Measurements from ENCODE around the gene HLA-DOB.

HLA-DOB gene

DNA sequence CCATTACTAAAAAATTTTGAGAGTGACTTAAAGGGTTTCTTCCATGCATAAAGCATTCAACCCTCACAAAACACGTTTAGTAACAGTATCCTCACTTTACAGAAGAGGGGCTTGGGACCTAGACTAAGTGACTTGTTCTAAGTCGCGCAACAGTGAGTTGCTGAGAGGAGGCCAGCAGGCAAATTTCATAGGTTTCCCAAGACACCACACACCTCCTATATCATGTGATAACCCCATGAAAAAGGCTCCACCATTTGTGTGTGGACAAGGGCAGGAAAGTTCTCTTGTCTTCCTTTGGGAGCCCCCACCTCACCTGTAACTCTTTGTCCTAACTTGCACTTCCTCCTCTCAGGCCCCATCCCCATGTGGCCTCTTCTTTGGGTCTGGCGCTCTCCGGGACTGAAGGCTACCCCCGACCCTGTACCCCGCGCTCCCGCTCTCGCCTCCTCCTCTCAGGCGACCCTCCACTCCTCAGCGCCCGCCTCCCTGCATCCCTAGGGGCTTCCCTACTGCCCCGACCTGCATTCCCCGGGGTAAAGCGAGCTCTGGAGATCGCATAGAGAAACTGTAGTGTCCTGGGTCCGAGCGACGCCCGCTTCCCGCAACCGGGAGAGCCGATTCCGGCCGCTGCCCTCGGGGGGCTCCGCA is 26.7 kb upstream of the HLA-DOB start:
- no peak for DNase-seq (ENCODE audit: low spot score)

DNA sequence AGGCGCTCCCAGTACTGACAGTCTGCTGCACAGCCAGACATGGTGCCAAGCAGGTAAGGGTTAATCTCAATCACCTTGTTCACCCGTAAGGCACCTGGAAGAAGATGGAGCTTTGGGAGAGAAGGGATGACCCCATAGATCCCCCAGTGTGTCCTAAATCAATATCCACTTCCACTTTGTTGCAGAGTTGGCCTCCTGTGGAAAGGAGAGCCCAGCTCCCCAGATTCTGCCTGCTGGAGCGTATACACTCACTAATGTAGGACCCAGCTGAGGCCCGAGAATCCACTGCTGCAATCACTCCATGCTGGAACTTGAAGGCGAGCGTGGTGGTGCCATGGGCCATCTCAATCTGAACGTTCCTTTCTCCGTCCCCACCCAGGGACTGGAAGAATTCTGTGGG is 25.9 kb upstream of the HLA-DOB start:
- DNase-seq (ENCODE audit: low spot score): no peak

DNA sequence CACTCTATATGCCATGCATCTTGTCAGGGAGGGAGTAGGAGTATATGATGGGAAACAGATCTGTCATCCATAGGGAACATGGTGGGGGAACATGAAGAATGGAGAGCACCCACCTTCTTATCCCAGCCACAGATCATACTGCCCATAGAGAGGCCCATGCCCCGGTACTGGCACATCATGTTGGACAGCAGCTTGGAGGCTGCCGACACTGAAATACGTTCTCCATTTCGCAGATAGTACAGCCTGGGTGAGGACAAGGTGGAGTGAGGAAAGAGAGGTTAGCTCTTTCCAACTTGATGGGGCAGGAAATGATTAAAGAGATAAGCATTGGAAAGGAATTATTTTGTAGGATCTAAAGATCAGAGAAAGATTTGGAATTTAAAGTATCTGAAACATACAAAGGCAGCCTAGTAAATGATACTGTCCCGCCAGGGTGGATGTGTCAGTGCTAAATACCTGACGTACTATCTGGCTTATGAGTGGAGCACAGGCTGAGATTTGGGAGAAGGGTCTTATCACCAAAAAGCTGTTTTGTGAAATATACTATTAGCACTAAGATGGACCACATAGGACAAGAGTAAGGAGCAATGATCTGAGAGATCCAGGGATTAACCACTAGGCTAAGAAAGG is 25.3 kb upstream of the HLA-DOB start:
- no peak for DNase-seq (ENCODE audit: low spot score)

DNA sequence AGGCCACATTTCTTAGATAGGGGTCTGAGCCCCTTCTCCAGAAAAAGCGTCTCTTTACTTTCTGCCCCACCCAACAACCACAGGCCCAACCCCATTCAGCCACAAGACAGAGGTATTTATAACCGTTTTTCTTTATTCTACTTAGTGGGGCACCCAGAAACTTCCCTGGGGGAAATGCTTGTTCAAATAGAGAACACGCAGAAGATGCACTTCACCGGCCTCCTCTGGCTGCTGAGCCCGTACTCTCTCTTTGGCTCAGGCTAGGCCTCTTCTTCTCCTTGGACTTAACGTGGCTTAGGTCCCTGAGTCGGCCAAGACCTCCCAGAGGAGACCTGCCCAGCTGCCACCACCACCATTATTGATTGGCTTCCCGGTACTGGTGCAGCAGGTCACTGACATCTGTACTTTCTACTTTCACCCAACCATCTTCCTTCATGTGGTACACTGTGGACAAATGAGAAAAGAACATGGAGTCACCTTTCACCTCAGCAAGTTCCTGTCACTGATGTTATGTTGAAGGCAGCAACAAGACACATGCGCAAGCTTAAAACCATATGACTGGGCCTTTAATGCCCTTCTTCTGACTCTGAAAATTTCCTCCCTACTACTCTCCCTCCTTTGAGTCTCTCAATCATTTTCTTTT is 23.9 kb upstream of the HLA-DOB start:
- DNase-seq (ENCODE audit: low spot score): no peak

DNA sequence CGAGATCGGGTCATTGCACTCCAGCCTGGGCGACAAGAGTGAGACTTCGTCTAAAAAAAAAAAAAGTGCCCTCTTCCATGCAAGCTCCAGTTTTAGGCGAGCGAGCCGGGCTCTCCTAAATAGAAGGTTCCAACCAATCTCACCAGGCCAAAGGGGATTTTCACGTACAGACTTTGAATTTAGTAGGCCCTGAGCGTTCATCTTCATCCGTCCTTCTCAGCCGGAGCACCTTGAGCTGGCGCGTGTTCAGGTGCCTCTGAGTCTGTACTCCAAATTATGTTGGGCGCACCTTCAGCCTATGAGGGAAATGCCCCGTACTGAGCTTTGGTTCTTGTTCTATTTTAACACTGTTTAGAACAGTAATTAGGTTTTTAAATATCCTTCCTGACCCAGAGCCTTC is 22.6 kb upstream of the HLA-DOB start:
- no peak for DNase-seq (ENCODE audit: low spot score)

DNA sequence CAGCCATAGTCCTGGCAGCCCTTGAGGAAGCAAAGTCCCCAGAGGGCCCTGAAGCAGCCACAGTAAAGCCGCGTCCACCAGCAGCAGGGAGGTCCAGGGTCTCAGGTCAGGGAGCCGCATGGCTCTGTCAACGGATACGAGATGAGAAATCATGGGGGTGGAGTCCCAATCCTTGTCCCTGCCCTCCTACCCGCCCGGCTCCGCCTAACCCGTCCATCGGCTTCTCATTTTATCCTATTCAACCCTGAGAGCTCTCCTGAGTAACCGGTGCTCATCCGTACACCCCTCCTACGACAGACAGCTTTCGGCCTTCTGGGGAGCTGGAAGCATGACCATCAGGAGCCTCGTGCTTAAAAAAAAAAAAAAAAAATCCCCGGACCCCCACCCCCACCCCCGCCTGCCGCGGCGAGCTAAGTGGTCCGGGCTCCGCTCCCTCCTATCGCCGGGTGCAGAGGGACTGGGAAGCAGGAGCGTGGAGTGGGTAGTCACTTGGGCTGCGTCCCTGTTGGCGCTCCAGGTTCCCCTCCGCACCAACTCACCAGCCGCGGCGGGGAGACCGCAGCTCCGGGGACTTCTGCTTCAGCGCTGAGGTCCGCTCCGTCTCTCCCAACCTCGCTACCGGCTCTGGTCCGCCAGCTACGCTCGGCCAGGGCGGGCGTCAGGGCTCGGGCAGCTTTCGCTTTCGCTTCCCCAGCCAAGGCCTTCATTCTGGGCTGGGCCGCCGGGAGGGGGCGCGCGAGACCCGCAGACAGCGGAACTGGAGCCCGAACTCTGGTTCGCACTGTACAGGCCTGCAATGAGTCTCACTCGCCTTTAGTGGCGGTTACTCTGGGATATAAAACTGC is 21.5 kb upstream of the HLA-DOB start, which contains the start of gene TAP2:
TSS of gene TAP2 (minus strand) at position 626 of the 845 bp plus-strand sequence. CDS start at position 120, 506 bp downstream.
- peak; percentile 89 for DNase-seq (ENCODE audit: low spot score)

DNA sequence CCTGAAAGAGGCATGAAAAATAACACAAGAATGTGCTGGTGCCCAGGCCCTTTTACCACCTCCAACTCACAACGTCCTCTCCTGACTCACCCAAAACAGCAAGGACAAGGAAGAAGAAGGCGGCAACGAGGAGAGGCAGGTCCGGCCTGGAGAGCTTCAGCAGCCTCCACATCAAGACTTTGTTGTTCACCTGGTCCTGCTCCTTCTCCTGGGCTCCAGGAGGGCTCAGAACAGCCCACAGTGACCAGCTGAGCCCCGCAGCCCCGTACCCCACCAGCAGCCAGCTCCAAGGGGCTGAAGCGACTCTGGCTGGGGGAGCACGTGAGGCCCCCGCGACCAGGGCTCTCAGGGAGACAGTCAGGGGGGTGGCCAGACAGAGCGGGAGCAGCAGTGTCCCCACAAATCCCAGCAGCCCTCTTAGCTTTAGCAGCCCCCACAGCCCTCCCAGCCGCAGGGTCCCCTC is 20.9 kb upstream of the HLA-DOB start:
- no peak for DNase-seq (ENCODE audit: low spot score)

DNA sequence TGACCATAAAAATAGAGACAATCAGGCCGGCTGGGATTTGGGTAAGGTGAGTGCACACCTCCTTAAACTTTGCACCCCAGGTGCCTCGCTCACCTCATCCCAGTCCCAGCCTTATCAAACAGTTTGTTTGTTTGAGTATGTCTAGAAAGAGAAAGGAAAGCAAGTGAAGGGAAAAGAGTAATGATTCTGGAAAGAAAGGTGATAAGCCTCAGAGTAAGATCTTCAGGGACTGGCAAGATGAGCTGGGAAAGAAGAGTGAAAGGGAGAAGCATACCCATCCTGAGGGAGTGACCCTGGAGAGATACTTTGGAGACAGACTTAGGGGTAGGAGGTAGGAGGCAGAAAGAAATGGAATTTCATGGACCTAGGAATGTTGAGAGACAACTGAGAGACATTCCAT is 20.1 kb upstream of the HLA-DOB start:
- no peak for DNase-seq (ENCODE audit: low spot score)

DNA sequence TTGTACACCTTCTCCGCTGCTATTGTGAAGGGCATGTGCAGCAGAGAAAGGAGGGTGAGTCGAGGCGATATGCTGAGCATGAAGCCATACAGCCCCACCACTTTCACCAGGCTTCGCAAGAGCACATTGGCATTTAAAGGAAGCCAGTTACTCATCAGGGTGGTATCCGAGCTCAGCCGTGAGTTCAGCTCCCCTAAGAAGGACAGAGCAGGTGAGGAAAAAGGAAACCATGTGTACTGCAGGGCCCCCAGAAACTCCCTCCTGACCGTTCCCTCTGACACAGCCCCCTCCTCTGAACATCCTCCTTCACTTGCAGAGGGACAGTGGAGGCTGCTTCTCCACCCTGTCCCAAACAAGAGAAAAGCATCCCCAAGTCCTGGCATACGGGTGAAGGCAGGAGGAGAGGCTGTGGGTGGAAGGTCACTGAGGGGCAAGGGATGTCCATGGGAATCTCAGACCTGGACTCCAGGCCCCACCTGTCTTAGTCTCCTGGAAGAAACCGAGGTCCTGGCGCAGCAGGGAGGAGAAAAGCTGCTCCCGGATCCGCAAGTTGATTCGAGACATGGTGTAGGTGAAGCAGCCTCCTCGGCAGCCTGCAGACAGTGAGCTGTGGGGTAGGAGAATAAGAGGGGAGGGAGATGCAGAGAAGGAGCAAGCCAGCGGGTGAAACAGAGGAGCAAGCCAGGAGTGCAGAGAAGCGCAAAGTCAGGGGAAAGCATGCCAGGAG is 18.5 kb upstream of the HLA-DOB start:
- DNase-seq (ENCODE audit: low spot score): no peak

DNA sequence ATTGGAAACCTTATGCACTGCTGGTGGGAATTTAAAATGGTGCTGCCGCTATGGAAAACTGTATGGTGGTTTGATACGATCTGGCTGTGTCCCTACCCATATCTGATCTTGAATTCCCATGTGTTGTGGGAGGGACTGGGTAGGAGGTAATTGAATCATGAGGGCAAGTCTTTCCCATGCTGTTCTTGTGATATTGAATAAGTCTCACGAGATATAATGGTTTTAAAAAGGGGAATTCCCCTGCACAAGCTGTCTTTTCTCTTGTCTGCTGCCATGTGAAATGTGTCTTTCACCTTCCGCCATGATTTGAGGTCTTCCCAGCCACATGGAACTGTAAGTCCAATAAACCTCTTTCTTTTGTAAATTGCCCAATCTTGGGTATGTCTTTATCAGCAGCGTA is 16.9 kb upstream of the HLA-DOB start:
- no peak for DNase-seq (ENCODE audit: low spot score)

DNA sequence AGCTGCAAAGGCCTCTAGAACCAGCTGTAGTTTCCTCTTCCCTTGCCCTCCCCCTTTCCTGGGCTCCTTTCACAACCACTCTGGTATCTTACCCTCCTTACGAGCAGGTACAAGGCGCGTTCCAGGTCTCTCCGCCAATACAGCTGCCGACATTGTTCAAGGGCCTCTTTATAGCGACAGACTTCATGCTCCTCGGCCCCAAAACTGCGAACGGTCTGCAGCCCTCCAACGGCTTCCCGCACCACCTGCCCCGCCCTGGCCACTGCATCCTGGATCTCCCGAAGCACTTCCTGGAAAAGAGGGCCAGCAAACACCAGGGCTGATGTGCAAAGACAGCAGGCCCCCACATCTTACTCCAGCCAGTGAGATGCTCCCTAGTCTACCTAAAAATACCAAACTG is 15.7 kb upstream of the HLA-DOB start:
- no peak for DNase-seq (ENCODE audit: low spot score)

DNA sequence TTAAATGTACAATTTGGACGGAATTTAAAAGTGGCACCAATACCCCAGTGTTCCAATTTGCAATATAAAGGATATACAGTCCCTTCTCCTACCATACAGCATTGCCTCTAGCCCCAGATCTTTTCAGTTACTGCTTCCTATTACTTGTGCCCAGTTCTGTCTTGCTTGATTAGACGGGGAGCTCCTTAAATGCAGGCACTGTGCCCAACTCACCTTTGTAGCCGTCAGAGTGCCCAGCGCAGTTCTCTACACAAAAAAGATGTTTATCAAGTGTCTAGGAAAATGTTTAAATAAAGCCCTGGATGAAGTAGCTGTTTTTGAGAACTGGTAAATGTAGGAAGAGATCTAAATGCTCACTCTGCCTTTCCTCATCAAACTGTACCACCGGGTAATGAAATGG is 14.1 kb upstream of the HLA-DOB start:
- no peak for DNase-seq (ENCODE audit: low spot score)

DNA sequence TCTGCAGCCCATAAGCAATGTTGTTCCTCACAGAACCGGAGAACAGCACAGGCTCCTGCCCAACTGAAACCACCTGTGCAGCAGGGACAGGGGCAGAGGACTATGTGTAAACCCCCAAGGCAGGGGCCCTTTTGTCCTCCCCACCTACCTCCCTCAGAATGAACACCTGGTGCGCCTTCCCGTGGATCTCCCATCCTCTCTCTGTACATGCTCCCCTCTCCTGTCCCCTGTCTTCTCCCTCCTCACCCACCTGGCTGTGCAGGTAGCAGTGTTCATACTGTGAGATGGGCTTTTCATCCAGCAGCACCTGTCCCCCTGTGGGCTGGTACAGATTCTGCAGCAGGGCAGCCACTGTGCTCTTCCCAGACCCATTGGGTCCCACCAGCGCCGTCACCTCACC is 13.2 kb upstream of the HLA-DOB start:
- DNase-seq (ENCODE audit: low spot score): no peak

DNA sequence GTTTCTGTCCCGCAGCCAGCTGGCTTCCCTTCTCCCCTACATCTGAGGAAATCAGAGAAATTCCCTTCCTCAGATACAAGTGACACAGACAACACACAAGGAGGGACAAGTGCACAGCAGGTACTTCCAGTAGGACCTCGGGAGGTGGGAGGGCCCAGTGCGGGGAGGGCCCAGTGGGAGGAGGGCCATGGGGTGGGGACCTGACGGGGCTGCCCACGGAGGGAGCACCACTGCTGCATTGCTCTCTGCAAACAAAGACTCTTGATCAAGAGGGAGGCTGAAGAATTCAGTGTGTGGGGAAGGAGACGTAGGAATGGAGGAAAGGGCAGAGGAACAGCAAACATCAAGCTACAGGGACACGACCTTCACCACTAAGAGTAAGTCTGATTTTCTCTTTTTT is 12.7 kb upstream of the HLA-DOB start:
- DNase-seq (ENCODE audit: low spot score): no peak

DNA sequence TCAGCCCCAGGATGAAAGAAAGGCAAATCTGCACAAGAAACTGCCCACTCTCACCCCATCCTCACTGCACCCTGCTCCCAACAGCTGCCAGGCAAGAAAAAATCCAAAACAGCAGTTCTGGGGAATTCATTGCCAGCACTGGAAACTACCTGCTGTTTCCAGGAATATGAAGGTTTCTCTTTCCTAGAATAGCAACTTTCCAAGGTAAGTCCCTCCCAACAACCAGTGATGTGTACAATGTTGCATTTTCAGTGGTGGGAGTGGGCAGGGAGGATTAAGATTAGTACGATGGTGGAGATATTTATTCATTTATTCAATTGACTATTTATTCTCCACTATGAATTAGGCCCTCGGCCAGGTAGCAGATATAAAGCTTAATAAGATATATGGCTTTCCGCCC is 10.2 kb upstream of the HLA-DOB start:
- DNase-seq (ENCODE audit: low spot score): no peak

DNA sequence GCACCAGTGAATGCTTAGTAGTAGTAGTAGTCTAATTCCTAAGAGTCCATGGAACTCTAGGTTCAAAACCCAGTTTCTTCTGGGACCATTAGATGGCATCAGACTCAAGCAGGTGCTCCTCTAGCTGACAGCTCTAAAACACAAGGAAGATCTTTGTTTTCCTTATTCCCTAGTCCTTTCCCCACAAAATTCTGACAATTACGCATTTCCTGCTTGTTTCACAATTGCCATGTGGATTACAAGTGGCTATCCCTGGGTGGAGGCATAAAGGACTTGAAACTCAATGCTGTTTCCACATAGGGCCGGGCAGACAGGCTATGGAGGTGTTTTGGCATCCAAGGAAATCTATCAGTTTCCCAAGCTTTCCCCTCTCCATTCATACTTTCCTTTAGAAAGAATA is 9.2 kb upstream of the HLA-DOB start:
- DNase-seq (ENCODE audit: low spot score): peak; percentile 32

DNA sequence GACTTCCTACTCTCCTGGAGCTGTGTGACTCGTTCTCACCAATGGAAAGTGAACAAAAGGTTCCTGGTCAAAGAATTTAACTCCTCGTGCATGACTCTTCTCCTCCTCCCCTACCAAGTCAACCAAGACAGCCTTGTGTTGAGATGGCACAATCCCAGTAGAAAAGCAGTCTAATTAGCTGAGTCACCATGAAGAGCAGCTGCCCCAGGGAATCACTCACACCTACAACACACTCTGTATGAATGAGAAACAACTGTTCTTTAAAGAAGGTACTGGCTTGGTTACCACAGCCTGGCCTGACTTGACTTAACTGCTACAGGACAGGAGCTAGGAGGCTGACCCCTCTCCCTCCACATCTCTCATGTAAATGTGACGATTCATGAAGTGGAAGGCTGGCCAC is 2.9 kb upstream of the HLA-DOB start:
- DNase-seq (ENCODE audit: low spot score): no peak

DNA sequence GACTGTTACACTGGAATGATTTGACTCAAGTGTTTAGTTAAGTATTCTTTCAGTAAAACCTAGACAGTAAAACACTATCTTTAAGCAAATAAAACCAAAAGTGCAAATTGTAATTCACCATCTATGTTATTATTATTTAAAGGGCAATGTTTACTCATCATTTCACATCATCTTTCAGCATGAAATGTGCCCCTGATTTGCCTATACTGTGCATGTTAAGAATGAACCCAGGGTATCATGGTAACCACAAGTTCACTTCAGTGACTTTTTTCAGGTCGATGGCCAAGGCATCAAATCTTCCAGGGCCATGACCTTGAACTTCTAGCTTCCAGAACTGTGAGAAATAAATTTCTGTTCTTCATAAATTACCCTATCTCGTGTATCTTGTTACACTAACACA is 2.1 kb upstream of the HLA-DOB start:
- DNase-seq (ENCODE audit: low spot score): no peak

DNA sequence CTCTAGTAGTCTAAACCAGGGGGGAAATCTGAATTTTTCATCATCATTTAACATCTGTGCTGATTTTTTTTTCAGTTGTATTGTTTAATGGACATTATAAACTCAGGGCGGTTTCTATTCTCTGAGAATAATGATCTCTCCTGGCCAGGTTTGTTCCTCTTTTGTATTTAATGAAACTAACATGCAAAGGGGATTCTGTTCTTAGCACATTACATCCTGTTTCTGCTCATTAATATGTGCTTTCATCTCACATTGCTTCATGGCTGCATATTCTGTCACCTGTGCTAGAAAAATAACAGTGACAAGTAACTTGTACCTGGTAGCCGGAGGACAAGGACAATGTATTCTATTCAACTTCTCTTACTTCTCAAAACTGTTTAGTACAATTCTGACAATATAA is 806 bp downstream of the HLA-DOB start:
- no peak for DNase-seq (ENCODE audit: low spot score)

DNA sequence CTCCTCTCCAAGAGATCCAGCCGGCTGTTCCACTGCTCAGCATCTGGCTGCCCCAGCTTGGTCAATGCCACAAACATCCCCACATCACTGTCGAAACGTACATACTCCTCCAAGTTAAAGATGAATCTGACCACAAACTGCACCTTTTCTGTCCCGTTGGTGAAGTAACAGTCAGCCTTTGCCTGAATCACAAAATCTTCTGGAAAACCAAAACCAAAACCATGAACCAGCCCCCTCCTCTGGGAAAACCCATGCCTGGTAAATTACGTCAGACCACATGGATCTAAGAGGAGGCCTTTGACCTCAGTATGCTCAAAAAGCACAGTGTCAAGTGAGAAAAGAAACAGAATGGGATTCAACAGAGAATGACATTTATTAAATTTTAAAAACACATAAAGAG is 1.7 kb downstream of the HLA-DOB start:
- no peak for DNase-seq (ENCODE audit: low spot score)

DNA sequence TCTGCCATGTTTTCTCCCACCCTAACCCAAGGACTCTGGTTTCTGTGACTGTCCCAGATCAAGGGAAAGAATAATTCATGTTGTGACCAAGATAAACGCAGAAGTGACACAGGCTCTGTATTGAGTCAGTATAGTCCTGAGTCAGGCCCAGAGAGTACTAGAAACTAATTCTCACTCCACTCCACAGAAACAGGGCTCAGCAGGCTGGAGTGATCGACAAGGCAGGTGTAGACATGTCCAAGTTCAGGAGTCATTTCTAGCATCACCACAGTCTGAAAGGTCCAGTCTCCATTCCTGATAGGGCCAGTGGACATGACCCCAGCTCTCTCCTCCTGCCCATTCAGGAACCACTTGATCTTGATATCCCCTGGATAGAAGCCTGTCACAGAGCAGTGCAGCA is 2.7 kb downstream of the HLA-DOB start:
- DNase-seq (ENCODE audit: low spot score): no peak

DNA sequence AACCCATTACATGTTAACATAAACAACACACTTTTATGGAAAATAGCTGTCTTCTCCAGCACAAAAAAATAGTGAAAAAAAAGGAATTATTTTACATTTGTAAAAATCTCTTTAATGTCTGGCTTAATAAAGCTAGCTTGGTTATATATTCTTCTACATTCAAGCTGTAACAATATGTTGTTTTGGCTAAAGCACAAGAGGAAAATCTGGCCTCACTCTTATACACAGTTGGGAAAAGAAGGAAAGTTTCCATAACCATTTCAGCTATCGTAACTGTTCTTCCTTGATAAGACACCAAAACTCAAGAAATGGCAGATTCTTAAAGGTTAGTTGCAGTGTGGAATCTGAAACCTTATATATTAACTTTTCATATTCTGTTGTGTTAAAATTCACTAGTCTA is 7.6 kb downstream of the HLA-DOB start:
- no peak for DNase-seq (ENCODE audit: low spot score)

All from kidney capillary endothelial cell (primary cell).